Transverse colon (tissue), 4 donors: ENCODE data around the gene KATNBL1.

Experiments used
- POLR2A ChIP-seq: fragments of 450-650 bp; IDR thresholded peaks from one replicate; pipeline ENCODE4 v1.6.1; 2016; ENCODE audit warnings: antibody characterized with exemption, mild to moderate bottlenecking, moderate library complexity
- POLR2AphosphoS5 ChIP-seq, 3 donors: sonication (generic); formaldehyde crosslinking; IDR thresholded peaks; one replicate each; pipeline ENCODE4 v1.6.1; 2016; ENCODE audit warnings: antibody characterized with exemption in 3 of 3
- TF ChIP-seq, protein P1 (sequence below), 5 experiments: fragments of 200-600 bp in 3 of 5; fragments of 450-650 bp in 2 of 5; sonication (generic) in 3 of 5; IDR thresholded peaks; 1 replicate in 2 of 5; 2 replicates in 3 of 5; pipeline ENCODE4 v1.5.1; 2016 to 2017; ENCODE audit warnings: antibody characterized with exemption in 5 of 5, inconsistent platforms in 3 of 5, mild to moderate bottlenecking in 2 of 5, moderate library complexity in 1 of 5

DNA sequence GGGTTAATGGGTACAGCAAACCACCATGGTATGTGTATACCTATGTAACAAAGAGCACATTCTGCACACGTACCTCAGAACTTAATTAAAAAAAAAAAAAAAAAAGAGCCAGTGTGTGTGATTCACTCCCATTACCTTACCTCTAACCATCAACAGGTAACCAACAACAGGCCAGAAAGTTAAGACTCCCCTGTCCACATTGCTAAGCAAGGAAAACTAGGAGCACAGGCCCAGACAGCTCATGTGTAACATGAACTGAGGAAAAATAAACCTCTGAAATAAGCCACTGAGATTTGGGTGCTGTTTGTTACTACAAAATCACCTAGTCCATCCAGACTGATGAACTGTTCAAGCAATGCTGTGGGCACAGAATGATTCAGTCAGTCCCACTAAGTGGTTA, 6.0 kb downstream of the KATNBL1 start:
- TF ChIP-seq POLR2A (no peak), POLR2AphosphoS5 (IDR thresholded peaks at IDR 0.05) (no peak)
- TF ChIP-seq, protein P1, sequence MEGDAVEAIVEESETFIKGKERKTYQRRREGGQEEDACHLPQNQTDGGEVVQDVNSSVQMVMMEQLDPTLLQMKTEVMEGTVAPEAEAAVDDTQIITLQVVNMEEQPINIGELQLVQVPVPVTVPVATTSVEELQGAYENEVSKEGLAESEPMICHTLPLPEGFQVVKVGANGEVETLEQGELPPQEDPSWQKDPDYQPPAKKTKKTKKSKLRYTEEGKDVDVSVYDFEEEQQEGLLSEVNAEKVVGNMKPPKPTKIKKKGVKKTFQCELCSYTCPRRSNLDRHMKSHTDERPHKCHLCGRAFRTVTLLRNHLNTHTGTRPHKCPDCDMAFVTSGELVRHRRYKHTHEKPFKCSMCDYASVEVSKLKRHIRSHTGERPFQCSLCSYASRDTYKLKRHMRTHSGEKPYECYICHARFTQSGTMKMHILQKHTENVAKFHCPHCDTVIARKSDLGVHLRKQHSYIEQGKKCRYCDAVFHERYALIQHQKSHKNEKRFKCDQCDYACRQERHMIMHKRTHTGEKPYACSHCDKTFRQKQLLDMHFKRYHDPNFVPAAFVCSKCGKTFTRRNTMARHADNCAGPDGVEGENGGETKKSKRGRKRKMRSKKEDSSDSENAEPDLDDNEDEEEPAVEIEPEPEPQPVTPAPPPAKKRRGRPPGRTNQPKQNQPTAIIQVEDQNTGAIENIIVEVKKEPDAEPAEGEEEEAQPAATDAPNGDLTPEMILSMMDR (IDR thresholded peaks at IDR 0.05) = no peak
